ENCODE data around the gene CYREN. TPM values are rescaled to one million over a fixed set of nuclear protein-coding genes. Genes with fewer than 3 reads are reported as not detected.
"Not testable (repeated sequence)": the region's sequence is repeated elsewhere in the genome, so short reads cannot be mapped to it uniquely, and the experiment has no call there.

The CYREN gene
- polyA plus RNA-seq, 1 donor = 34.8 TPM

DNA sequence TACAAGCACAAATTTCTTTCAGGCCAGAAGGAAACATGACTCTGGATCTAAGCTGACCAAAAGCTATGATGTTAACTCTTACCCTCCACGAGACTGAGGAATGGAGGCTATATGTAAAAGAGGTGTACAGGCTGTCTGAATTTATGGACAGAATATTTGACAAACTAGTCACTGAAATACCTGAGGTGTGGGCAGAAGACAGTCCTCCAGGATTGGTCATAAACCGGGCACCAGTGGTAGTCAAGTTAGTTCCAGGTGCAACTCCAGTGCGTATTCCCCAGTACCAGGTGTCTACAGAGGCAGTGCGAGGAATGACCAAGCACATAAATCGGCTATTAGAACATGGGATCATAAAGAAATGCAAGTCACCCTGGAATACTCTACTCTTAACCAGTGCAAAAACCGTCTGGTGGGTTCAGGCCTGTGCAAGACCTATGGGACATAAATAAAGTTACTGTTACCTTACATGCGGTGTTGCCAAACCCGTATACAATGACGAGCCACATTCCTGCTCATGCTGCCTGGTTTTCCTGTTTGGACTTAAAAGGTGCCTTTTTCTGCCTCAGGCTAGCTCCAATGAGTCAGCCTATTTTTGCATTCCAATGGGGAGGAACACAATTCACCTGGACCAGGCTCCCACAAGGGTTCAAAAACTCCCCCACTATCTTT, 6.7 kb upstream of the CYREN start:
- DNase-seq = no peak

DNA sequence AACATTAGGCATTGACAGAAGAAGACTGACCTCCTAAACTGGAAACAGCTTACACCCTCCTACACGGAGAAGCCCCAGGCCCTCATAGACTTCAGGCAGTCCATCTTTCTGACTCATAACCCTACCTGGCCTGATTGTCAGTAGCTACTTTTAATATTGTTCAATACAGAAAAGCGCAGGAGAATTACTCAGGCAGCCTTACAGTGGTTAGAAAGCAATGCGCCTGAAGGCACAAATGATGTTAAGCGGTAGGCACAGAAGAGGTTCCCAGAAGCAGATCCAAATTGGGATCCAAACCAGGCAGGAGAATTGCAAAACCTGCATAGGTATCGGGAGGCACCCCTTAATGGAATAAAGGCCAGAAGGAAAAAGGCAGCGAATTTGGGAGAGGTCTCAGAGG, 5.4 kb upstream of the CYREN start:
- no peak for DNase-seq

DNA sequence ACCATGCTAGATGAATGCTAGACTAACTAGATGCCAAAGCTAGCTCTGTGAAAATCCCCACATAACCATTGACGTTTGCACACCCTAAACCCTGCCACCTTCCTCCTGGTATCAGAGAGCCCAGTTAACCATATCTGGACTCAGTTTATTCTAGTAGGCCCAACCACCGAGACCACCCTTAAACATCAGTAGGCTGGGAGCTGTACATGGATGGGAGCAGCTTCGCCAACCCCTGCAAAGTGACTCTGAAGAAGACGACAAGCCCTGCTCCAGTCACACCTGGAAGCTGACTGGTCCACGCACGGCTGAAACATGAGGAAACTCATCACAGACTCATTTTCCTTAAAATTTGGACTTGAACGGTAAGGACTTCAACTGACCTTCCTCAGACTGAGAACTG, 4.4 kb upstream of the CYREN start:
- no peak for DNase-seq

DNA sequence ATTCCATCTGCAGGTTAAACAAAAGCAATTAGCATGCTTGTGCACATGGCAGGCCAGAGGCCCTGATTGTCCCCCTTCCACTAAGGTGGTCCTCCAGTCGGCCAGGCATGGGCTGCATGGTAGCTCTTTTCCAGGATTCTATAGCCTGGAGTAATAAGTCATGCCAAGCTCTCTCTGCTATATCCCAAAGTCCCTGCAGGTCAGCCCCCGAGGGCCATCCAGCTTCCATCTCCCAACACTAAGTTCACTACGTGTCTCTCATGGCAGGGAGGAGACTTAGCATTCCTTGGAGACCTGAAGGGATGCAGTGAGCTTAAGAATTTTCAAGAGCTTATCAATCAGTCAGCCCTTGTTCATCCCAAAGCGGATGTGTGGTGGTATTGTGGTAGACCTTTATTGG, 3.4 kb upstream of the CYREN start:
- not testable (repeated sequence) for DNase-seq

DNA sequence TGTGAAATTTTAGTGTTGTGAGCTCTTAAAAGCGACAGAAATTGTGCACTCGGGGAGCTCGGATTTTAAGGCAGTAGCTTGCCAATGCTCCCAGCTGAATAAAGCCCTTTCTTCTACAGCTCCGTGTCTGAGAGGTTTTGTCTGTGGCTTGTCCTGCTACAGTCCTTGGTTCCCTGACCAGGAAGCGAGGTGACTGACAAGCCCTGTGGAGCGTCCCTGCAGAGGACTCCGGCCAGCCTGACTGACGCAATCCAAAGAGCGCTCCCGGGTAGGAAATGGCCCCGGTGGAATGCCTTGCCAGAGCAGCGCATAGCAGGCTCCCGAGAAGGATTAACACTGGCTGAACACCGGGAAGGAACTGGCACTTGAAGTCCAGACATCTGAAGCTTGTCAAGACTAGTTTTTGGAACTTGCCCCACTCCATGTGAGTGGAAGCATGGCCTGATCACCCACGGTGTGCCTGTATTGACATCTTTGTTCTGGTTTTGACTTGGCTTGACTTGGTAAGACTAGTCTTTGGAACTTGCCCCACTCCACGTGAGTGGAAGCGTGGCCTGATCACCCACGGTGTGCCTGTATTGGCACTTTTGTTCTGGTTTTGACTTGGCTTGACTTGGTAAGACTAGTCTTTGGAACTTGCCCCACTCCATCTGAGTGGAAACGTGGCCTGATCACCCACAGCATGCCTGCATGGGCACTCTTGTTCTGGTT, 1.2 kb upstream of the CYREN start:
- DNase-seq = not testable (repeated sequence)

DNA sequence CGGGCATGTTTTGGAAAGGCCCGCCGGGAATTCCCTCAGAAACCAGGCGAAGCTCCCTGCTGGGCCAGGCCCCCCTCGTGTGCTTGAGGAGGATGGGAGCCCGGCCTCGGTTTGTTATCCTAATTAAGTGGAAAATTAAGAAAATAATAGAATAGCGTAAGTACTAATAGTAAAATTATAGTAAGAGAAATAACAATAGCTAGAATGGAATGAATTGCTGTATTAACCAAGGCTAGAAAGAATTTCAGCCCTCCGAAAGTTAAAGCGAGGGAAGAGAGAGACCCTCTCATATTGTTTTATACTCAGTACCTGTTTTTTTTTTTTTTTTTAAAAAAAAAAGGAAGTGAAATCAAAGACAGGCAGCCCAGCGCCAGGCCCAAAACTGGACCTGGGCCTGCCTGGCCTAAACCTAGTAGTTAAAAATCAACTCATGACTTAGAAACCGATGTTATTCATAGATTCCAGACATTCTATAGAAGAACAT, 533 bp upstream of the CYREN start:
- not testable (repeated sequence) for DNase-seq

DNA sequence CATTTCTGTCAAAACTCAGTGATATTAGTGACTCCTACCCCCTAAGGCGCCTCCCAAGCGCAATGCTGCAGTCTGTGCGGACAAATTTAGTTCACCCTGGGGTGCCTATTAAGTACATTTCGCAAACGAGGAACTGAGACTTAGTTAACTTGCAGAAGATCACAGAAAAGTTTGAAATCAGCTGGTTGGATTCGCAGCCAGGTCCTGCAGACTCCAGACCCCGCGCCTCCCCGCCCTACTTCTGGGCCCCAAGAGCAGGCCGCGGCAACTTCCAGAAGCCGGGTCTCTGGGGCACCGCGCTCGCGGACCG, 588 bp downstream of the CYREN start:
- DNase-seq = no peak

DNA sequence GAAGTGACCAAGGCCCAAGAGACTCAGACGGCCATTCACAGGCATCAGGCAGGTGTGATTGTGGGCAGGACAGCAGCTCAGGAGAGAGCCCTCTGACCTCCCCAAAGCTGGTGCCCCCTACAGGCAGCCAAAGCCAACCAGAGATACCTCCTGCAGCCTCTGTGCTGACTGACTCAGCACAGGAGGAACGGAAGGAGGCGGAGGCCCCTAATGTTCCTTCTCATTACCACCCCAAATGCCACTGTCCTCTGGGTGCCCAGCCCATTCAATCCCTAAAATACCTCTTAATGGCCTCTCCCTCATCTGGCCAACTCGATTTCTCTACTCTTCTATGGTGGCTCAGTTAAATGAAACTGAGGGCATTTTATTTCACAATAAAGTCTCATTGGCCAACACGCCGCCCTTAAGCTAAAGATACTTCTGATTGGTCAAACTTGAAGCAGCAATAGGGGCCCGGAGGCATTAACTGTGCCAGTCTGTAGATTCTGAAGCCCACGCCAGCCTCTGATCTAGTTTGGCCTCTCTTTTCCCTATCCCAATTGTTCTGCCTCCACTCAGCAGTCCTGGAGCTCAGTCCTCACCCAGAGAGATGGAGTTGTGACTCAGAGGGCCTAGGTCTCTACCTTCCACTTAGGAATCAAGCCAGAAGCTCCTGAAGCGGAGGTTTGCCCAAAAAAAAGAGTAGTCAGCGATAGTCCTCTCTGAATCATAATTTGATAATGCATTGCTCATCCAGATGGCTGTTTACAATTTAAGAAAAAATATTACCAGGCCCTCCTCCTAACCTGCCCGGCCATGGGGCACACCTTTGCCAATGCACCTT, 1.2 kb downstream of the CYREN start:
- DNase-seq = no peak

DNA sequence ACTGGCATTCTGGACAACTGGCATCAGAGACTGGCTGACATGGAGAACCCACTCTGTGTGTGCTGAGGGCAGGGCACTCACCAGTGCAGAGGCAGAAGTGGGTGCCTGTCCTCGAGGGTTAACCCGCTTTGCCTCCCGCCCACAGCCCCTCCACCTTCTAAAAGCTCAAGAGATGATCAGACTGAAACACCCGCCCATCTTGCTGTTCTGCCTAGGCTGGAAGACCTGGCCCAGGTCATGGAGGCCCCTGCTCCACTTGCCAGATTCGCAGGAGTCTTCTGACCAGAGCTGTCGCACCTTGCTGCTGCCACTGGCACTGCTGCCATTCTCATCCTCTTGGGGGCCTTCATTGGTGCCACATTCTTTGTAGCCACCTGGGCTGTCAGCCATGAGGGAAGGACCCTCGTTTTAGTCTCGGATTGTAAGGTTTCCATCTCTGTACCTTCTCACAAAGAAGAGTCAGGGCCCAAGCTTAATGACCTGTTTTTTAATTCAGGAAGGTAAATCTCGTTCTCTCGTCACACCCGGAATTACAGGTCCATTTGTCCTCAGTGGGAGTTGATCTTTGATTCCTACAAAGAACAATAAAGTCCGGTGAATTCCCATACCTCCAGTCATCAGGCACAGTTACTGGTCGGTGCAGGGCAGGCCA, 1.9 kb downstream of the CYREN start:
- DNase-seq = no peak

DNA sequence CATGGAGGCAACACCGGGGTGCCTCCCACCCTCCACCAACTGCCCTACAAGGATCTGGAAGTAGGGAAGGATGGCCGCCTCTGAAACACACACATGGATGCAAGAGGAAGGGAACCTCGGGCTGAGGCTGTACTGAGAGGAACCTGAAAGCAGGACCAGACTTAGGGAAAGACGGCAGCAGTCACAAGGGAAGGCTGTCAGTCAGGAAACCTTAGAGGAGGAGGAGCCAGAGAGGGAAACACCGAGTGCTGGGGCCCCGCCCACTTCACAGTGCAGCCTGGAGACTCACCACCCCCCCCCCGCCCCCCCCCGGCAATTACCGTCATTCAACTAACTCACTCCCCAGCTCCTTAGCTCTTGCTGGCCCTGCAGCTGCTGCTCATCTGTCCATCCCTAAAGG, 2.5 kb downstream of the CYREN start:
- no peak for DNase-seq

DNA sequence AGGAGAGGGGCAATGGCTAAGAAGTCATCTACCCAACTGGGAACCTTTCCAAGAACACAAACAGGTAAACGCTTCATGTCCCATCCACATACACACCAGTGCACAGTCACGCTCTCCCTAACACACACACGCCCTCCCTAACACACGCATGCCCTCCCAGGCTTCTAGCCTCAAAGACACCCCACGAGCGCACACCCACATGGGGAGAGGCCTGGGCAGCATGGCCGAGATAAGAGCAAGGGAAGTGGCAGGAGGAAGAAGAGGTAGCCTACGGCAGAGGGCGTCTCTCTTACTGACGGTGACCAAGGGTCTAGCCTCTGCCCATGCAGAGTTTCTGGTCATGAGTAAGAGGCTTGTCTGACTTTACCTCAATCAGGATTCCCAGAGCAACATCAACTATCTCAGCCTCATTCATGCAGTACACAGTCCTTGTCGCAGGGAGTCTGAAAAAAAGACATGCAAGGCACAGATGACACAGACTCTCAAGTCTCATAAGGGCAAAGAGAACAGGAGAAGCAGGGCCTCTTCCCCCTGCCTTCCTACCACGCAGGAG, 3.1 kb downstream of the CYREN start:
- no peak for DNase-seq

DNA sequence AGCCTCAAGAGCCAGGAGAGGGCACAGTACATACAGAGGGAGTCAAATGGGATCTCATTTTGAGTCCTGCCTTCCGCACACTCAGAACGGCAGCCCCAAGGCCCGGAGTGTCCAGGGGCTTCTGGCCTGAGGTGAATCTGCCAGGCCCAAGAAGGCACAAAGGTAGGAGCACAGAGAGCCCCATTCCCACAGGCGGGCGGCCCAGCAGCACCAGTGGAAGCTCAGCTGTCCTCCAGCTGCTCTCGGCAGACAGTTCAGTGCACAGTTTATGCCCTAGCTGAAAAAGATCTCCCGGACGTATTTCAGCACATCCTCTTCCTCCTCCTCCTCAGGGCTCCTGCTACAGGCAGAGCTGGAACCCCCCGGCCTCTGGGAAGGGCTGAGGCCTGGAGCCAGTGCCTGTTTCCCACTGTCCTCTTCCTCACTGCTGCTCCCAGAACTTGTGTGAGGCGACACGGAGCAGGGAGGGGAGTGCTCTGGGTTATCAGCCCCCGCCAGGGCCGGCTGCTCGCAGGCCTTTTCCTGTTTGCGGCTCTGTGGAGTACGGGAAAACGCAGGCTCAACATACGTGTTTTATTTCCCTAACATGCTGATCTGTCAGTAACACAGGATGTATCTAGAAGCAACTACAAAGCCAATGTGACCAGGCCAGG, 4.0 kb downstream of the CYREN start:
- no peak for DNase-seq

DNA sequence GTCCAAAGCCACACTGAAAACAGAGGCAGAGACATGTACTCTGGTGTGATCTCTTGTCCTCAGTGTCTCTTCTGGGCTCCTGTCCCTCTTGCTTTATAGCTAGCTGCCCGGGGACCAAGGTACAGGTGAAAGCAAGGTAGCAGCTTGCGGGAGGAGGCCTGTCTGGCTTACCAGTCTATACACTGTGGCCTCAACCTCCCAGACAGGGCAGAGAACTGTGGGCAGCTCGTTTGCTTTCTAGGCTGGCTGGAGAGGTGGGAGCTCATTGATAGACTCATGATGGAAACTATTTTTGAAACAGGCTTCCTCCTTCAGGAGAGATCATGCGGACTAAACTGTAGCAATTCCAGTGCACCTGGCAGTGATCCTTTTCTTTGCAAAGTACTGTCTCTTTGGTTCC, 4.6 kb downstream of the CYREN start:
- DNase-seq = no peak

DNA sequence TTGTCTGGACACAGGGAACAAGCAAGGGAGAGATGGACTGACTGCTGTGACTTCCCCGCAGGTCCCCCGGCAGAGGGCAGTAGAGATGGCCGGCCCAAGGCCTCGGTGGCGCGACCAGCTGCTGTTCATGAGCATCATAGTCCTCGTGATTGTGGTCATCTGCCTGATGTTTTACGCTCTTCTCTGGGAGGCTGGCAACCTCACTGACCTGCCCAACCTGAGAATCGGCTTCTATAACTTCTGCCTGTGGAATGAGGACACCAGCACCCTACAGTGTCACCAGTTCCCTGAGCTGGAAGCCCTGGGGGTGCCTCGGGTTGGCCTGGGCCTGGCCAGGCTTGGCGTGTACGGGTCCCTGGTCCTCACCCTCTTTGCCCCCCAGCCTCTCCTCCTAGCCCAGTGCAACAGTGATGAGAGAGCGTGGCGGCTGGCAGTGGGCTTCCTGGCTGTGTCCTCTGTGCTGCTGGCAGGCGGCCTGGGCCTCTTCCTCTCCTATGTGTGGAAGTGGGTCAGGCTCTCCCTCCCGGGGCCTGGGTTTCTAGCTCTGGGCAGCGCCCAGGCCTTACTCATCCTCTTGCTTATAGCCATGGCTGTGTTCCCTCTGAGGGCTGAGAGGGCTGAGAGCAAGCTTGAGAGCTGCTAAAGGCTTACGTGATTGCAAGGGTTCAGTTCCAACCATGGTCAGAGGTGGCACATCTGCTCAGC, 6.0 kb downstream of the CYREN start:
- no peak for DNase-seq

DNA sequence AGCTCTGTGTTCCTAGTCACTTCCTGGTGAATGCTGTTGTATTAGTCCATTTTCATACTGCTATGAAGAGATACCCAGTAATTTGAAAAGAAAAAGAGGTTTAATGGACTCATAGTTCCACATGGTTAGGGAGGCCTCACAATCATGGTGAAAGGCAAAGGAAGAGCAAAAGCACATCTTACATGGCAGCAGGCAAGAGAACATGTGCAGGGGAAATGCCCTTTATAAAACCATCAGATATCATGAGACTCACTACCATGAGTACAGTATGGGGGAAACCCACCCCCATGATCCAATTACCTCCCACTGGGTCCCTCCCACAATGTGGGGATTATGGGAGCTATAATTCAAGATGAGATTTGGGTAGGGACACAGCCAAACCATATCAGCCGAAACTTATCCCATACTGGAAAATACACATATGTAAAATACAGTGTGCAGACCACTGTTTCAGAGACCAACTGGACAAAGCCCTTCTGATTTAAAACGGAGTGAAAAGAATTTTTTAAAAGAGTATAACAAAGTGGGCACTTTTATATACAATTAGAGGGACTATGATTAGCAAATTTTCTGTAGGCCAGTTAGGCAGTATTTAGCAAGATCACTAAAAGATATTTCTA, 8.0 kb downstream of the CYREN start:
- DNase-seq = no peak

DNA sequence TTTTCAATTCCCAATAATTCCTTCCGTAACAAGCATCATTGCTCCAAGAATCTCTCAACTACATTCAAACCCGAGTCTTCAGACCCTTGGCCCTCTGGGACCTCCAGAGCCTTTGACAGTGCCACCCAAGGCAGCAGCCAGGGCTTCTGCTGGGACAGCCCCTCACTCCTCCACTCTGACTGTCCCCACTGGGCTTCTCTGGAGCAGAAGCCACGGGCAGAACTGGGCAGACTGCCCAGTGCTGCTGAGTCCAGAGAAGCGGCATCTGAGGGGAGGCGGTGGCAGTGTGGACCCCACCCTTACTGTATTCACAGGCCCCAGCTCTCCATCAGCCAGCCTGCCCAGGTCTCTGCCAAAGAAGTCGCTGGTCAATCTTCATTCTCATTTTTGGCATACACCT, 8.8 kb downstream of the CYREN start:
- DNase-seq = no peak

DNA sequence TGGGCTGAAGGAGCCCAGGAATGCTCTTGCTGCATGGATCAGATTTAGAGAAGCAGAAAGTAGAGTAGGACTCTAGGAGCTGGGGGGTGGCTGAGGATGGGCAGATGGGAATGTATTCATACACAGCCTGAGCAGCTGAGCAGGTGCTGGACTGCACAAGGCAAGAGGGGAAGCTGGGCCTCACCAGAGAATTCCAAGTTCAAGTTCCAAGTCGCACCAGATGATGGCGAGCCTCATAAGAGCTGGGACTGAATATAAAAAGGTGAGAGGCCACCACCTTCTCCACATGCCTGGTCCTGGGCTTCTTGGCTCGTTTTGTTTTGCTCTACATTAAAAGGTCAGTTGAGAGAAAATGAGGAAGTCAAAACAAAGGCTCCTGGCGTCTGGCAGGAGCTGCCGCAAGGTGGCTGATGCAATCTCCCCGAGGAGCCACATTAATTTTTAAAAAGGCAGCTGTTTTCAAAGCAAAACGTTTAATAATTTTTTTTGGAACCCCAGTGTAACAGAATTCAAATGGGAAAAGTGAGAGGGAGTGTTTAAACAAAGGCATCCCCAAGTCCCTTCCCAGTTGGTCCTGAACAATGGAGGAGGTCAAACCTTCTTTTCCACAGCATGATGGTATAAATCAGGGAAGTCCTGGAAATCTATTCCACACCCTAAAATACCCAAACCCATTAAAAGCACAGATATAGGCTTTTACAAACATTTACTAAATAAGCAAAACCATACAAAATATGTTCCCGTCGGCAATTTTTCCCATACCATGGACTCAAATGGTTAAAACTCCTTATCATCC, 9.5 kb downstream of the CYREN start:
- no peak for DNase-seq

DNA sequence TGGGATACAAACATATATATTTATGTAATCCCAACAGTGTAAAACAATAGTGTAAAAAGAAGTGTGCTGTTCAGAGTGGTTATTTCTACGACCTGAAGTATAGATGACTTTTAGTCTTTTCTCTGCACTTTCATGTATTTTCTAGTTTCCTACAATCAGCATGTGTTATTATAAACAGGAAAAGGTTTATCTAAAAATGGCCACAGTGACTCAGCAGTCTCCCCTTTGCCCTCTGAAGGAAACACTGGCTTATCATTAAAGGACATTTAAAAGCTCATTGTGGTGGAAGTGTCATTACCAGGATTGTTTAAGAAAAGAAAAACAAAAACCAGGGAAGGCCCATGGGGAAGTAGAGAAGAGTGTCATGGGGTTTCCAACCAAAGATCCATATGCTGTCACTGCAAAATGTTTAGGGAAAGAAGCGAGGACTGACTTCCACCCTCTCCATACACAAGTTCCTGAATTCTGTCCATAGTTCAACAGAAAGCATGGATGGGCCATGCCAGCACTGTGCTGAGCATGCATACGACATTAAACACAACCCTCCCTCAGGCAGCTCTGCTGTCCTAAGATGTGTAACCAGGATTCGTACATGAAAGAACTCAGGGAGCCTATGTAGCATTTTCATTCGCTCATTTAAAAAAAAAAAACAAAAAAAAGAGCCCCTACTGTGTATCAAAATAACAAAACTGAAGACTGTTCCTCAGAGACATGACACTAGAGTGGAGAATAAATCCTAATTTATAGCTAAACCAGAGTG, 10.2 kb downstream of the CYREN start:
- no peak for DNase-seq

DNA sequence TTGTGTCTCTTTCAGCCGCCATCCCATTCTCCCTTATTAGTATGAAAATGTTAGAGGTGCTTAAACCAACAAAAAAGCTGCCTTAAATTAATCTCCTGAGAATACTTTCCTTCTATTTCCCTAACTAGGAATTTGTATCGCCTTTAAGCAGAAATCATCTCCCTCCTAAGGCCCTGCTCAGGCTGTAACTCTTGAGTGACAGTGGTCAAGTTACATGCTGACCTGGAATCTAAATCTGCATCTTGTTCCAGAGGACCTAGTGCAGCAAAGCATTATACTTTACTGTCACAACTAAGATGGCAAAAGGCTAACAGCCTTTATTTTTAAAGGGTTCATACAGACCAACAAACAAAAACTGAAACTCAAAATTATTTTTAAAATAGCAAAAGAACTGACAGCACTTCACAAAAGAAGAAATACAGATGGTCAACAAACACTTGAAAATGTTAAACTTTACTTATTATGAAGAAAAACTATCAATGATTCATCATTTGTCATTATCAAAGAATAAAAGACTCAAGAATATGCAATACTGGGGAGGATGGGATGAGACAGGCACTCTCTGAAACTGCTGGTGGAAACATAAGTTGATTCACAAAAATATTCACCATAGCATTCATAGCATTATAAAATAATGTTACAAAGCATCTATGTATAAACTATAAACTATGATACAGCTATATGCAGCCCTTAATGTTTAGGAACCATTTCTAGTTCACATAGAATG, 11.0 kb downstream of the CYREN start:
- DNase-seq = no peak

Measured in hindlimb muscle (tissue), 1 donor.